Measurements from ENCODE around the gene NRP1.

NRP1 gene

DNA sequence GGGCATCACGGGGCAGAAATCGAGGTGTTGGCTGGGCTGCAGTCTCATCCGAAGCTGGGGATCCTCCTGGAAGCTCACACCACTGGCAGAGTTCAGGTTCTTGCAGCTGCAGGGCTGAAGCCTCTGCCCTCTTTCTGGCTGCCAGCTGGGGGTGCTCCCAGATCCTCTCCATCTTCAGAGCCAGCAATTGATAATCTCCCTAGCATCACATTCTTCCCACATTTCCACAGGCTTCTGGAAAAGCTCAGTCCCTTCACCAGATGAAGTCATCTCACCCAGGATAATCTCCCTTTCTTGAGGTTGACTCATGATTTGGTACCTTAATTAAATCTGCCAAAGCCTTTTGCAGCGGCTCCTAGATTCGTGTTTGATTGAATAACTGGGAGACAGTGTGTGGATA is 55.2 kb downstream of the NRP1 start:
- Histone ChIP-seq H3K27ac (ENCODE audit: low read length) (no peak overlapping the region), H3K9me3 (ENCODE audit: control insufficient read depth, insufficient read depth, low read length) (no peaks in the 10 kb centered on the region; the same call in 1 of the 2 replicates), H3K36me3 (ENCODE audit: control insufficient read depth, insufficient read depth, low read length) (no peaks in the 10 kb centered on the region), H3K27me3 (ENCODE audit: control insufficient read depth, insufficient read depth, low read length) (no peaks in the 10 kb centered on the region), H3K4me1 (ENCODE audit: control insufficient read depth, insufficient read depth, low read length) (no peaks in the 10 kb centered on the region), H3K4me3 (ENCODE audit: low read length) (no peak overlapping the region)
- no peak for DNase-seq (ENCODE audit: low read depth, low spot score)
- no CpG with 5 or more reads among the region's 5 CpGs for WGBS (ENCODE audit: insufficient coverage, insufficient read length)

DNA sequence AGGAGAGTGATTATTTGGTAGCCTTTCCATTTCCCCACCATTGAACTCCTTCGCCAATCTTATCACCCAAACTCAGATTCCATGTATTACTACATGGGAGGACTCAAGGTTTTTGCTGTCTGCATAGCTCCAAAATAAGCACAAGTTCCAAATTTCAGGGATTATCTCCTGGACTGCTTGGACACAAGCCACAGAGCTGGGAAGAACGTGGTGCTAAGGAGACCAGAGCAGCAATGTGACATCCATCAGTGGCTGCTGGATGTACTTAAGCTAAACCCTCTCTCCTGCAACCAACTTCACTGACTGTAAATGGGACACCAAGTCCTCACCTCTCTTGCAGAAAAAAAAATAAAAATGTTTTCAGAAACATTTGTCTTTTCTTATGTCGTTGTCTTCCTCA is 56.3 kb downstream of the NRP1 start:
- no peak for DNase-seq (ENCODE audit: low read depth, low spot score)
- no CpG with 5 or more reads among the region's 3 CpGs for WGBS (ENCODE audit: insufficient coverage, insufficient read length)

DNA sequence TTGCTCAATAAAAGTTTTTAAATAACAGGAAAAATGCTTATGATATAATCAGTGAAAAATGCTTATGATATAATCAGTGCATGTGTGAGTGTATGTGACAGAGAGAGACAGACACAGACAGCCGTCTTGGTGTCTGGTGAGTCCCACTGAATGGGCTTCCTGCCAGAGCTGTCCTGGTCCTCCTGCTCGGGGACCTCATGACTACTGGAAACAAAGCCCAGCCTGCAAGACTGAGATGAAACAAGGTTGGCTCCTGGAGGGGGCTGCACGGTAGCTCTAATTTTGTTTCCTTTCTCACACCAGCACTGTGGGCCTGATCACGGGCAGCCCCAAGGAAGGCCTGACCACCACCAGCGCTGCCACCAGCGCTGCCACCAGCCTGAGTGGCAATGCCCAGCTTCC is 57.3 kb downstream of the NRP1 start:
- WGBS (ENCODE audit: insufficient coverage, insufficient read length): no CpG with 5 or more reads among the region's 6 CpGs
- Histone ChIP-seq H3K36me3 (ENCODE audit: control insufficient read depth, insufficient read depth, low read length) (no peaks in the 10 kb centered on the region), H3K9me3 (ENCODE audit: control insufficient read depth, insufficient read depth, low read length) (no peaks in the 10 kb centered on the region; the same call in 1 of the 2 replicates), H3K27me3 (ENCODE audit: control insufficient read depth, insufficient read depth, low read length) (no peaks in the 10 kb centered on the region), H3K4me3 (ENCODE audit: low read length) (no peak overlapping the region), H3K27ac (ENCODE audit: low read length) (no peak overlapping the region), H3K4me1 (ENCODE audit: control insufficient read depth, insufficient read depth, low read length) (peaks cover 3% of the 10 kb centered on the region)
- DNase-seq (ENCODE audit: low read depth, low spot score): no peak

More for the DNA sequence above, 56.3 kb downstream of the NRP1 start:
- no peaks in the 10 kb centered on the region for H3K36me3 ChIP-seq (ENCODE audit: control insufficient read depth, insufficient read depth, low read length)
- no peak overlapping the region for H3K27ac ChIP-seq (ENCODE audit: low read length)
- no peaks in the 10 kb centered on the region for H3K27me3 ChIP-seq (ENCODE audit: control insufficient read depth, insufficient read depth, low read length)
- H3K4me3 ChIP-seq (ENCODE audit: low read length): no peak overlapping the region
- no peaks in the 10 kb centered on the region; the same call in 1 of the 2 replicates for H3K9me3 ChIP-seq (ENCODE audit: control insufficient read depth, insufficient read depth, low read length)
- H3K4me1 ChIP-seq (ENCODE audit: control insufficient read depth, insufficient read depth, low read length): peaks cover under 1% of the 10 kb centered on the region; the same call in 1 of the 2 replicates

DNA sequence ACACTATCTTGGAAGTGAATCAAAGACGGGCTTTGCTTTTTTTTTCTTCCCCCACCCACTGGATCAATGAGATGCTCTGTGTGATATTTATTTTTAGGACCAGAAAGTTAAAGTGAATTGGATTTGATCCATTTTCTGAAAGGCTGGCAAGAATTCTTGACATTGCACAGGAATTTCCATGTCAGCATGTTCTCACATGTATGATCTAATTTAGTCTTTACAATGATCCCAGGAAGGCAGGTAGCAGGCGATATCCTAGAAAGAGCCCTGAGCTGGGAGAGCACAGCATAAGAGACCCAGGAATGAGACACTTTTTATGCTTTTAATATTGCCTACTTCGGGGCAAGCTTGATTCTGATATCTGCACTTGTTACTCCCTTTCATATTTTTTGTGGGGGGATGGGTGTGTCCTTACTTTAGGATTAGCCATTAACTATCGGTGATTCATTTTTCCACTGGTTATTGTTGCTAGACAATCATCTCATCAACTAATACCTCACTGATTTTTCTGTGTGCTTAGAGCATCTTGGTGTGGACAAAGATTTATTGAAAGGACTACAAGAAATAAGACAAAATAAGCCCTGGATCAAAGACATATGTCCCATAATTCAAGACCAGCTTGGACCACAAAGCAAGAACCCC is 58.1 kb downstream of the NRP1 start:
- H3K4me1 ChIP-seq (ENCODE audit: control insufficient read depth, insufficient read depth, low read length): peaks cover 3% of the 10 kb centered on the region
- H3K27me3 ChIP-seq (ENCODE audit: control insufficient read depth, insufficient read depth, low read length): no peaks in the 10 kb centered on the region
- no CpG with 5 or more reads among the region's 4 CpGs for whole genome bisulfite sequencing (ENCODE audit: insufficient coverage, insufficient read length)
- no peaks in the 10 kb centered on the region; the same call in 1 of the 2 replicates for H3K9me3 ChIP-seq (ENCODE audit: control insufficient read depth, insufficient read depth, low read length)
- no peak for DNase-seq (ENCODE audit: low read depth, low spot score)
- H3K4me3 ChIP-seq (ENCODE audit: low read length): no peak overlapping the region
- H3K27ac ChIP-seq (ENCODE audit: low read length): no peak overlapping the region
- no peaks in the 10 kb centered on the region for H3K36me3 ChIP-seq (ENCODE audit: control insufficient read depth, insufficient read depth, low read length)

DNA sequence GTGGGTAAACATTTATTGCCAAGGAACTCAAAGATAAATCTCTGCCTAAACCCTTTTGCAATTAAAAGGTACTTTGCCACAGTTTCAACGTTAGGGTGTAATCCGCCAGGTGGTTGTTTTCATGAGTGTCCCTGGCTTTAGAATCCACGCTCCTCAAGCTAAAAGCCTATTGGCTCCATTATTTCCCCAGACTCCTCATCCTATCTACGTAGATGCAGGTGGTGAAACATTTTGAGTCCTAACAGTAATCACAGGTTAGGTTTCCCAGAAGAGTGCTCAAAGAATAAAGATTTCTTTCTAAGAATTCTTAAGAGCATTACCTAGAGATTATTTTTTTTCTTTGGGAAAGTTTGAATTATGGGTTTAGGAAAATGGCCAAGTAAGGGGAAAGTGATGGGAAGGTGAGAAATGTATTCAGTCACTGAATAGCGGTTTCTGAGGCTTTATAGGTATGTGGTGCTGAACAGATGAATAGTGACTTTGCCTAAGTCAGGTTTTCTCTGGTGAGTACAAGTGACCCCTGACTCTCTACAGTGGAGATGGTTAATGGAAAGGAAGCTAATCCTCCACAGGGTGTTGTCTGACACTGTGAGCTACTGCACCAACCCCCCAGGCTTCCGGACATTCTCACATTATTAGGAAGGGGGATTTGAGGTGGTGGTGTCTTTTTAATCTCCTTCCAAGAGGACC is 60.2 kb downstream of the NRP1 start:
- no peak overlapping the region for H3K4me3 ChIP-seq (ENCODE audit: low read length)
- peaks cover 3% of the 10 kb centered on the region for H3K4me1 ChIP-seq (ENCODE audit: control insufficient read depth, insufficient read depth, low read length)
- no peaks in the 10 kb centered on the region for H3K27me3 ChIP-seq (ENCODE audit: control insufficient read depth, insufficient read depth, low read length)
- H3K9me3 ChIP-seq (ENCODE audit: control insufficient read depth, insufficient read depth, low read length): no peaks in the 10 kb centered on the region; the same call in 1 of the 2 replicates
- WGBS (ENCODE audit: insufficient coverage, insufficient read length): no CpG with 5 or more reads among the region's 6 CpGs
- no peak for DNase-seq (ENCODE audit: low read depth, low spot score)
- H3K27ac ChIP-seq (ENCODE audit: low read length): no peak overlapping the region
- H3K36me3 ChIP-seq (ENCODE audit: control insufficient read depth, insufficient read depth, low read length): no peaks in the 10 kb centered on the region

DNA sequence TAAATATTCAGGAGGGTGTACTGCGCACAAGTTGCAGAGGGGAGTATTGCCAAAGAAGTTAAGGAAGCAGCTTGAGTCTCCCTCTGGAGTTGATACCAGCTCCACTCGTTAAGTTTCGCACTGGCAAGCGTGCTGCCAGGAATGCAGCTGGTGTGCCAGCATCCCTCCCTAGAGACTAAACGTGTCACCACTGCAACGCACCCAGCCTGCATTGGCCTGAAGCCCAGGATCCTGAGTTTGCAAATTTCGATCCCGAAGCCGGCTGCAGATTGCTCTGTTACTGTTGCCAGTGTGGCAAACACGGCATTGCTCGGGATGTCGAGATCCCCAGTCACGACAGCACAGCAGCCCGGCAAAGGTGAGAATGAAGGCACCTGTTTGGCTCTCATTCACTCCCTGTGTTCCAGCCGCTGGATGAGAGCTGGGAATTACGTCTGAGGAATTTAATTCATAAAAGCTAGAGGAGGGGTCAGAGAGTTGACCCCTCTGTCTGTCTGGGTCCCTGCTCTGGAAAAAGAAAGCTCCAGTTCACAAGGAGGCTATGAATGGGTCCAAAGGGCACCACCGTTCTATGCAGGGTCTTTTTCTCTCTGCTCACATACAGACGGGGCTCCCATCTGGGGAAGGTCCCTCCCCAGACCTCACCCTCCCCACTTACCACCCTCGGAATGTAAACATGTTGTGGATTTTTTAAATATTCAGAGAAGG is 61.0 kb downstream of the NRP1 start:
- no peak overlapping the region for H3K27ac ChIP-seq (ENCODE audit: low read length)
- H3K9me3 ChIP-seq (ENCODE audit: control insufficient read depth, insufficient read depth, low read length): no peaks in the 10 kb centered on the region
- no peak overlapping the region for H3K4me3 ChIP-seq (ENCODE audit: low read length)
- WGBS (ENCODE audit: insufficient coverage, insufficient read length): no CpG with 5 or more reads among the region's 19 CpGs
- no peaks in the 10 kb centered on the region for H3K27me3 ChIP-seq (ENCODE audit: control insufficient read depth, insufficient read depth, low read length)
- no peak for DNase-seq (ENCODE audit: low read depth, low spot score)
- no peaks in the 10 kb centered on the region for H3K36me3 ChIP-seq (ENCODE audit: control insufficient read depth, insufficient read depth, low read length)
- H3K4me1 ChIP-seq (ENCODE audit: control insufficient read depth, insufficient read depth, low read length): peaks cover 3% of the 10 kb centered on the region

DNA sequence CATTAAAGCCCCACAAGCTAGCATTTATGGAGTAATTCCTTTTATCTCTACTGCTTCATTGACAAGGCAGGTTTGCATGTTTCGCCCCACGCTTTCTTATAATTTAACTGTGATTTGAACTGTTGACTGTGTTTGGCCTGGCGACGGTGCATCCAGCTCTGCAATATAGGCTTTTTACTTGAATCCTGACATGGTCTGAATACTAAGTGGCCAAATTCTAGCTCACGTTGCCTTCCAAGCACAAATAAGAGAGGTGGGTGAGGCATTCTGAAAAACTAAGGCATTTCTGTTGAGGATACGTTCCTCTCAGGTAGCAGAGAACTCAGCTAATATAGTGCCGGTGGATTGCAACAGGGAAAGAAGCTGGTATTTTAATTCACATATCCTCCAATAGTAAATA is 61.8 kb downstream of the NRP1 start:
- H3K27me3 ChIP-seq (ENCODE audit: control insufficient read depth, insufficient read depth, low read length): no peaks in the 10 kb centered on the region
- H3K4me1 ChIP-seq (ENCODE audit: control insufficient read depth, insufficient read depth, low read length): peaks cover 3% of the 10 kb centered on the region
- no peak overlapping the region for H3K4me3 ChIP-seq (ENCODE audit: low read length)
- no CpG with 5 or more reads among the region's 7 CpGs for WGBS (ENCODE audit: insufficient coverage, insufficient read length)
- H3K9me3 ChIP-seq (ENCODE audit: control insufficient read depth, insufficient read depth, low read length): no peaks in the 10 kb centered on the region
- no peaks in the 10 kb centered on the region for H3K36me3 ChIP-seq (ENCODE audit: control insufficient read depth, insufficient read depth, low read length)
- DNase-seq (ENCODE audit: low read depth, low spot score): no peak
- no peak overlapping the region for H3K27ac ChIP-seq (ENCODE audit: low read length)

DNA sequence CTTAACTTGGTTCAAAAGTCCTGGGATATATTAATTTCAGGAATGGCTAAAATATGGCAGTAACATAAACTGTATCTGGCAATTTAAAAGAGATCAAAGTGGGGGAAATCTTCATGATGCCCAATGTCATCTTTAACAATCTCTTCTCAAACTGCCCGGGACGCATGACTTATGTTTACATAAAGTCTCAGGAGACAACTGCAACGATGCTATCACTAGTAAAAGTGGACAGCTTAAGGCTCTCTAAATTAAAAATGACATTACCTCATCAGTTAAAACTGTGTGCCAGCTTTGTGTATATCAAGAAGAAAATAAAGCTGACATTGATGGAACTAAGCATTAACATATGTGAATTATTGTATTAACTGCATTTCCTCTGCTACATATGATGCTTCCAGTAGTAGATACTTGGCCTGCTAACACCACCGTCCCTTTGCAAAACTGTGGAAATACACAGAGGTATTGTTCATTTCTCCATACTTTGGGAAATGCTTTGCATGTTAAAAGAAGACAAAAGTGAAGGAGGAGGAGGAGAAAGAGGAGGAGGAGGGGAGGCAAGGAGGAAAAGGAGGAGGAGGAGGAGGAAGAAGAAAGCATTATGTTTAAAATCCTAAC is 62.4 kb downstream of the NRP1 start:
- Histone ChIP-seq H3K9me3 (ENCODE audit: control insufficient read depth, insufficient read depth, low read length) (no peaks in the 10 kb centered on the region), H3K27ac (ENCODE audit: low read length) (no peak overlapping the region), H3K27me3 (ENCODE audit: control insufficient read depth, insufficient read depth, low read length) (no peaks in the 10 kb centered on the region), H3K36me3 (ENCODE audit: control insufficient read depth, insufficient read depth, low read length) (no peaks in the 10 kb centered on the region), H3K4me1 (ENCODE audit: control insufficient read depth, insufficient read depth, low read length) (peaks cover 3% of the 10 kb centered on the region), H3K4me3 (ENCODE audit: low read length) (no peak overlapping the region)
- no CpG with 5 or more reads among the region's 4 CpGs for WGBS (ENCODE audit: insufficient coverage, insufficient read length)
- DNase-seq (ENCODE audit: low read depth, low spot score): no peak

DNA sequence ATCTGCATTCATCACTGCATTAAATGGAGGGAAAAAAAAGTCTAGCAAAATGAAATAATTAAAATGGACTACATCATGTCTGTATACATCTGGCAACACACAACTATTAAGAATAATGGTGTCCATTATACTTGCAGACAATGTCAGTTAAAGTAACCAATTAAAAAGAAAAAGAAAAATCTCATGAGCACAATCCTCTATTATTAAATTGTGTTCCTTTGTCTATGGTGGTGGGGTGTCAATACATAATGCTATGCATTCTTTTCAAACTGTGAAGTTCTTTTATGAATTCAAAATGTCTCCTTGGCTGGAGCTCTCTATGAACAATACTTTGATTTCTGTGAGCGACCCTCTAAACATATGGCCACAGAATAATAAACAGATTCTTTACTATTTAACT is 63.5 kb downstream of the NRP1 start:
- H3K4me1 ChIP-seq (ENCODE audit: control insufficient read depth, insufficient read depth, low read length): peaks cover 3% of the 10 kb centered on the region
- no peak for DNase-seq (ENCODE audit: low read depth, low spot score)
- H3K4me3 ChIP-seq (ENCODE audit: low read length): no peak overlapping the region
- no peaks in the 10 kb centered on the region for H3K9me3 ChIP-seq (ENCODE audit: control insufficient read depth, insufficient read depth, low read length)
- no peaks in the 10 kb centered on the region for H3K36me3 ChIP-seq (ENCODE audit: control insufficient read depth, insufficient read depth, low read length)
- no CpG with 5 or more reads among the region's 1 CpG for WGBS (ENCODE audit: insufficient coverage, insufficient read length)
- H3K27ac ChIP-seq (ENCODE audit: low read length): no peak overlapping the region
- H3K27me3 ChIP-seq (ENCODE audit: control insufficient read depth, insufficient read depth, low read length): no peaks in the 10 kb centered on the region

DNA sequence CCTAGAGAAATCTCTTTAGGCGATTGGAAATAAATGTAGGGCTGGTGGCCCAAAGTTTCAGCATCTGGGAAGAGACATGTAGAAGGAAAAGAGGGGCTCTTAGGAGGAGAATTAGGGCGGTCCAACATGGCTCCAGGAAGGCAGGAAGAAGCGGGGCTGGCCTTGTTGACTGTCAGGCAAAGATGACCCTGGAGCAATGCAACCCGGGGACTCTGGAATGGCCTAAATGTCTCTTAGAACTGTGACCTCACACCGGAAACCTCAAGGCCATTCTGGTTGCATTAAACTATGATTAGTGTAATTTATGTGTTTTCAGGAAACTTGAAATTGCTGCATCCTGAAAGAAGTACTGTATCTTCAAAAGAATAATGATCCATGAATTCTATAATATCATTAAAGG is 66.8 kb downstream of the NRP1 start:
- Histone ChIP-seq H3K9me3 (ENCODE audit: control insufficient read depth, insufficient read depth, low read length) (no peaks in the 10 kb centered on the region), H3K4me1 (ENCODE audit: control insufficient read depth, insufficient read depth, low read length) (peaks cover under 1% of the 10 kb centered on the region; the same call in 1 of the 2 replicates), H3K4me3 (ENCODE audit: low read length) (no peak overlapping the region), H3K36me3 (ENCODE audit: control insufficient read depth, insufficient read depth, low read length) (no peaks in the 10 kb centered on the region), H3K27me3 (ENCODE audit: control insufficient read depth, insufficient read depth, low read length) (no peaks in the 10 kb centered on the region), H3K27ac (ENCODE audit: low read length) (no peak overlapping the region)
- no peak for DNase-seq (ENCODE audit: low read depth, low spot score)
- WGBS (ENCODE audit: insufficient coverage, insufficient read length): no CpG with 5 or more reads among the region's 5 CpGs
